KMS-11 (cell line): ENCODE results near the gene ALG14.

Experiments used
- H2AFZ ChIP-seq: fragments of 200-600 bp; sonication (generic); 2 replicates; pipeline ENCODE4 v1.6.1; 2016; ENCODE audit warnings: antibody characterized with exemption, mixed run types, low read depth
- H3K27ac ChIP-seq: fragments of 200-600 bp; sonication (generic); 2 replicates; pipeline ENCODE4 v1.6.1; 2016; ENCODE audit warnings: mild to moderate bottlenecking, mixed run types
- H3K27me3 ChIP-seq: fragments of 200-600 bp; sonication (generic); 2 replicates; pipeline ENCODE4 v1.6.1; 2017; ENCODE audit warnings: mild to moderate bottlenecking, low read depth, mixed run types, moderate library complexity; ENCODE audit not compliant: insufficient read depth
- H3K36me3 ChIP-seq: fragments of 200-600 bp; sonication (generic); 2 replicates; pipeline ENCODE4 v1.6.1; 2017; ENCODE audit warnings: mild to moderate bottlenecking, mixed run types; ENCODE audit not compliant: insufficient read depth
- H3K4me1 ChIP-seq: fragments of 200-600 bp; sonication (generic); 2 replicates; pipeline ENCODE4 v1.6.1; 2016; ENCODE audit warnings: mild to moderate bottlenecking, low read depth, mixed run types; ENCODE audit not compliant: poor library complexity, severe bottlenecking
- H3K4me2 ChIP-seq: fragments of 200-600 bp; sonication (generic); 2 replicates; pipeline ENCODE4 v1.7.0; 2016; ENCODE audit warnings: mild to moderate bottlenecking, mixed run types
- H3K4me3 ChIP-seq: fragments of 200-600 bp; sonication (generic); IDR thresholded peaks from 2 replicates; pipeline ENCODE4 v1.6.1; 2017; ENCODE audit warnings: low read depth, low read length, mixed read lengths; ENCODE audit not compliant: insufficient read depth
- H3K79me2 ChIP-seq: fragments of 200-600 bp; sonication (generic); 2 replicates; pipeline ENCODE4 v1.6.1; 2016; ENCODE audit warnings: low read depth, mixed run types; ENCODE audit not compliant: insufficient read depth
- H3K9ac ChIP-seq: fragments of 200-600 bp; sonication (generic); 2 replicates; pipeline ENCODE4 v1.6.1; 2016; ENCODE audit warnings: mild to moderate bottlenecking, mixed run types
- H4K20me1 ChIP-seq: fragments of 200-600 bp; sonication (generic); 2 replicates; pipeline ENCODE4 v1.6.1; 2016; ENCODE audit warnings: mild to moderate bottlenecking, mixed run types; ENCODE audit not compliant: insufficient read depth
- TF ChIP-seq, protein P1 (sequence below): fragments of 200-600 bp; sonication (generic); conservative IDR thresholded peaks from 2 replicates; pipeline ENCODE4 v1.6.1; 2017; ENCODE audit warnings: low read depth, mild to moderate bottlenecking, antibody characterized with exemption, low read length, moderate library complexity, mixed read lengths

Gene ALG14, protein sequence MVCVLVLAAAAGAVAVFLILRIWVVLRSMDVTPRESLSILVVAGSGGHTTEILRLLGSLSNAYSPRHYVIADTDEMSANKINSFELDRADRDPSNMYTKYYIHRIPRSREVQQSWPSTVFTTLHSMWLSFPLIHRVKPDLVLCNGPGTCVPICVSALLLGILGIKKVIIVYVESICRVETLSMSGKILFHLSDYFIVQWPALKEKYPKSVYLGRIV

DNA sequence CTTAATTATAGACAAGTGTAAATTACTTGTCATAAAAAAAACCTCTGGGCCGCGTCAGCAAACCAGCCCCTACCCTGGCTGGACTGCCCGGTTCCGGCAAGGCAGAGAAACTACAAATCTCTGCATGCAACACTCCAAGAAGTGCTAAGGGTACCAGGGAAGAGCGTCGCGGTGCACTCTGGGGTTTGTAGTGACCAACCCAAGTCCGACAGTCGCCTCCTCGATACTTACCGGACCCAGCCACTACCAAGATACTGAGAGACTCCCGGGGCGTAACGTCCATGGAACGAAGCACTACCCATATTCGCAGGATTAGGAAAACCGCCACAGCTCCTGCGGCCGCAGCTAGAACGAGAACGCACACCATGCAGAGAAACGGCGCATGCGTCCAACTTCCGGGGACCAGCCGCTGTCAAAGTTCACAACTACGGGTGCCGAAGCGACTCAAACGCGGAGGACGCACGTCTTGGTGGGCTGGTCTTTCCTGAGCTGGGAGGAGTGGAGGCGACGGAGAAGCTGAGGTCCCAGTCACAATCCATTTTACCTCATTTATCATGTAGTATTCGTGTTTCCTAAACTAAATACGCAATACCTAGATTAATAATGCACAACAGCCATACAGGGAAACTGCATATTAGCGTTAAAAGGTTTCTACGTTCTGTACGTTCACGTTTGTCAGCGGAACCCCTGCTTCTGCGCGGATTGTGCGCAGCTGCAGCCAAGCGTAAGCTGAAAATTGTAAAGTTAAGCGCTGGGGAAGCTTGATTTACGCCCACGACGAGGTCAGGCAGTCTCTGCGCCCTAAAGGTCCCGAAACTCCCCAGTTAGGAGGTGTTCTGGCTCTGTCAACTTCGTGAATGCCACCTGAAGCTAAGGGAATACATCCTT is at the start of gene ALG14:
TSS of gene ALG14 (minus strand) at position 420 of the 888 bp plus-strand sequence. CDS start at position 367, 53 bp downstream.
- Histone ChIP-seq H3K27ac (peak within 1 kb of the TSS; percentile 27; the same call in 1 of the 2 replicates), H3K4me3 (no peak within 1 kb of the TSS), H4K20me1 (no peaks in the 10 kb centered on the region), H2AFZ (peak within 1 kb of the TSS; percentile 71), H3K36me3 (no peaks in the 10 kb centered on the region), H3K4me2 (peak within 1 kb of the TSS; percentile 74), H3K79me2 (no peaks in the 10 kb centered on the region), H3K4me1 (no peaks in the 10 kb centered on the region), H3K27me3 (no peaks in the 10 kb centered on the region), H3K9ac (peak within 1 kb of the TSS; percentile 41; the same call in 1 of the 2 replicates)
- TF ChIP-seq, protein P1, sequence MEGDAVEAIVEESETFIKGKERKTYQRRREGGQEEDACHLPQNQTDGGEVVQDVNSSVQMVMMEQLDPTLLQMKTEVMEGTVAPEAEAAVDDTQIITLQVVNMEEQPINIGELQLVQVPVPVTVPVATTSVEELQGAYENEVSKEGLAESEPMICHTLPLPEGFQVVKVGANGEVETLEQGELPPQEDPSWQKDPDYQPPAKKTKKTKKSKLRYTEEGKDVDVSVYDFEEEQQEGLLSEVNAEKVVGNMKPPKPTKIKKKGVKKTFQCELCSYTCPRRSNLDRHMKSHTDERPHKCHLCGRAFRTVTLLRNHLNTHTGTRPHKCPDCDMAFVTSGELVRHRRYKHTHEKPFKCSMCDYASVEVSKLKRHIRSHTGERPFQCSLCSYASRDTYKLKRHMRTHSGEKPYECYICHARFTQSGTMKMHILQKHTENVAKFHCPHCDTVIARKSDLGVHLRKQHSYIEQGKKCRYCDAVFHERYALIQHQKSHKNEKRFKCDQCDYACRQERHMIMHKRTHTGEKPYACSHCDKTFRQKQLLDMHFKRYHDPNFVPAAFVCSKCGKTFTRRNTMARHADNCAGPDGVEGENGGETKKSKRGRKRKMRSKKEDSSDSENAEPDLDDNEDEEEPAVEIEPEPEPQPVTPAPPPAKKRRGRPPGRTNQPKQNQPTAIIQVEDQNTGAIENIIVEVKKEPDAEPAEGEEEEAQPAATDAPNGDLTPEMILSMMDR = no peak

DNA sequence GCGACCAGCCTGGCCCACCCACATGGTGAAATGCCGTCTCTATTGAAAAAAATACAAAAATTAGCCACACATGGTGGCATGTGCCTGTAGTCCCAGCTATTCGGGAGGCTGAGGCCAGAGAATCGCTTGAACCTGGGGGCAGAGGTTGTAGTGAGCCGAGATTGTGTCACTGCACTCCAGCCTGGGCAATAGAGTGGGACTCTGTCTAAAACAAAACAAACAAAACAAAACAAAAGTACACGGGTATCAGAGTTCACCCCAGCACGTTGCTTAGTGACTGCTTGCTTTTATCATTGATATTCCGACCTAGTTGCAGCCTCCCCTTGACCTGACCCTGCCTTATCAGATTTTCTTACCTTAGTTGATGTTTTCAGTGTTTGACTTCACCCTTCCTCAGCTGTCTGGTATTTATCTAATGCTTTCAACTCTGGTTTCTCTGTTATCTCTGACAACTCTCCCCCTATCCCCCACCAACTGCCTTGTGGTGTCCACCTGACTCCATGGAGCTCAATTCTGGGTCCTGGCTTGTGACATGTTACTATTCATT is 49.5 kb upstream of the ALG14 start:
- no peaks in the 10 kb centered on the region for H4K20me1 ChIP-seq
- H2AFZ ChIP-seq = no peak overlapping the region
- no peak overlapping the region for H3K4me2 ChIP-seq
- no peaks in the 10 kb centered on the region for H3K79me2 ChIP-seq
- no peaks in the 10 kb centered on the region for H3K27me3 ChIP-seq
- TF ChIP-seq, protein P1 = no peak
- H3K4me3 ChIP-seq = no peak overlapping the region
- H3K36me3 ChIP-seq = no peaks in the 10 kb centered on the region
- H3K9ac ChIP-seq = no peak overlapping the region
- H3K4me1 ChIP-seq = no peaks in the 10 kb centered on the region
- no peak overlapping the region for H3K27ac ChIP-seq

DNA sequence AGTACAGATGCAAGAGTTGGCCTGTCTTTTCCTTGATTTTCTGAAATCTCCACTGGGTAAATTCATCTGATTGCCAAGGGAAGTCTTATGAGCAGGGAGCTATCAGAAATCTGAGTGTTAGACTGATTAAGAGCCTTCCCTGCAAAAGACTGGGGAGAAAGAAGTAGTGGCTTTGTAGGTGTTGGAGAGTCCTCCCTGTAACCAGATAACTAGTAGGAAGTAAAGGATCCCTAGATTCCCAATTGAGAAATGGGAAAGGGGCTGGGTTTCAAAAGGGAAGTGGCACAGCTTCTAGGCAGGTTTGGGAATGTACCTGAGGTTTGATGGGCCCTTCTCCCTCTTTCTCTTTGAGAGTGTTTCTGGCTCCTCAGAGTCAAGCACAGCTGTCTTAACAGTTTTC is 46.5 kb upstream of the ALG14 start:
- Histone ChIP-seq H3K4me3 (no peak overlapping the region), H3K4me1 (no peaks in the 10 kb centered on the region), H3K27ac (no peak overlapping the region), H3K27me3 (no peaks in the 10 kb centered on the region), H3K4me2 (no peak overlapping the region), H2AFZ (no peak overlapping the region), H3K9ac (no peak overlapping the region), H4K20me1 (no peaks in the 10 kb centered on the region), H3K79me2 (no peaks in the 10 kb centered on the region), H3K36me3 (no peaks in the 10 kb centered on the region)
- TF ChIP-seq, protein P1 = no peak

DNA sequence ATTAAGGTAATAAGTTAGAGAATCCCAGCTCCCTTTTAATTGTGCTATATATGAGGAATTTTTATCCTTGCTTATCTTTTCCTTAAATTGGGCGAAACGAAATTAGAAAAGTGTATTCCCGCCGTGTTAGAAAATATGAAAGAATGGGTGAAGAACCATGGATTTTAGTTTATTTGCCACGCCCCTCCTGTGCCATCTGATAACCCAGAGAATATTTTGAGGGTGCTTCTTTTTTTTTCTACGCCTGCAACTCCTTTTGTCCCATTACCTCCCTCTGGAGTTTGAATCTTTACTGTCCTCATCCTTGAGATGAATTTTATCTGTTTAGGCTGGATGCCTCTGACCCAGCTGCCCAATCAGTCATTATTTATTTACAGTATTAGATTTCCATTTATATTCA is 46.0 kb upstream of the ALG14 start:
- Histone ChIP-seq H3K79me2 (no peaks in the 10 kb centered on the region), H3K4me3 (no peak overlapping the region), H2AFZ (no peak overlapping the region), H3K4me2 (no peak overlapping the region), H3K36me3 (no peaks in the 10 kb centered on the region), H4K20me1 (no peaks in the 10 kb centered on the region), H3K27me3 (no peaks in the 10 kb centered on the region), H3K9ac (no peak overlapping the region), H3K4me1 (no peaks in the 10 kb centered on the region), H3K27ac (no peak overlapping the region)
- TF ChIP-seq, protein P1 = no peak
